NCI-H2107 (cell line): Measurements from ENCODE around the gene RNF126.

Source experiments
- DNase-seq: peaks from one replicate; lab custom pipeline; 2025; lab: John Stamatoyannopoulos, UW

RNF126 gene

GRCh38 chr19:662207-662961, 630 bp downstream of the RNF126 start:
- DNase-seq, result no peak

GRCh38 chr19:661427-662196, 1.4 kb downstream of the RNF126 start:
- no peak for DNase-seq

- DNase-seq, result no peak
These were observed 2.1 kb downstream of the RNF126 start for GRCh38 chr19:660793-661426.

- no peak for DNase-seq
These were observed 3.8 kb downstream of the RNF126 start for GRCh38 chr19:658916-659839.

- DNase-seq, result no peak
These were observed 4.8 kb downstream of the RNF126 start for GRCh38 chr19:658059-658839.

GRCh38 chr19:657611-658010, 5.4 kb downstream of the RNF126 start:
- no peak for DNase-seq

GRCh38 chr19:656751-657559, 6.1 kb downstream of the RNF126 start:
- no peak for DNase-seq

- no peak for DNase-seq
These were observed 7.3 kb downstream of the RNF126 start for GRCh38 chr19:655691-656090.

GRCh38 chr19:653425-653824, 9.6 kb downstream of the RNF126 start:
- no peak for DNase-seq

- no peak for DNase-seq
These were observed 10.3 kb downstream of the RNF126 start for GRCh38 chr19:652467-653389.

- DNase-seq, result no peak
These were observed 11.0 kb downstream of the RNF126 start for GRCh38 chr19:651991-652390.

GRCh38 chr19:651114-651818, 11.7 kb downstream of the RNF126 start:
- DNase-seq, result no peak

- no peak for DNase-seq
These were observed 12.9 kb downstream of the RNF126 start for GRCh38 chr19:650121-650520.

GRCh38 chr19:648904-649801, 13.9 kb downstream of the RNF126 start:
- DNase-seq, result no peak

GRCh38 chr19:648305-648704, 14.7 kb downstream of the RNF126 start:
- DNase-seq, result no peak

- no peak for DNase-seq
These were observed 15.3 kb downstream of the RNF126 start for GRCh38 chr19:647566-648284.
